ENCODE measurements around the gene DOCK1.

DOCK1 gene

DNA sequence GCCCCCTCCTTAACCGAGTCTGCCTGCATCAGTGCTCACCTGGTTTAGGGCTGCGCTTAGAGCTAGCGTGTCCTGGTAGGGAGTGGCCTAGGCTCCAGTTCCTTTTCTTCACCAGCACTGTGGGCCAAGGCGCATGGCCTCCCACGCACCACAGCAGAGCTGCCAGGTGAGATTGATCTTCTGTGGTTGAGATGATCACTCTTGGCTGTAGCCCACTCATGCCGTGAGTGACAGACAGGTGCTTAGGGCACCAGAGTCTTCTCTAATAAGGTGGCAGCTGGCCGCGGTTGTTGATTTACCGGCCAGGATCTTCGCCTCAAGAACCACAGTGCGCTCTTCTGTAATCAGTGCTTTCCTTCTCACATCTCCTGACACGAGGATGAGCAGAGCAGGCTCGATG, 448.3 kb downstream of the DOCK1 start:
- Mint-ChIP-seq H3K27ac (no peak overlapping the region), H3K4me3 (no peak overlapping the region), H3K4me1 (no peaks in the 10 kb centered on the region), H3K9me3 (no peaks in the 10 kb centered on the region), H3K36me3 (no peaks in the 10 kb centered on the region), H3K27me3 (peaks cover 8% of the 10 kb centered on the region)
- CTCF ChIA-PET: interaction anchor here (1.1 kb wide), 1 partner anchor 11 kb away, joined by 3 read pairs; no protein-coding TSS in a partner anchor
- DNase-seq: no peak

DNA sequence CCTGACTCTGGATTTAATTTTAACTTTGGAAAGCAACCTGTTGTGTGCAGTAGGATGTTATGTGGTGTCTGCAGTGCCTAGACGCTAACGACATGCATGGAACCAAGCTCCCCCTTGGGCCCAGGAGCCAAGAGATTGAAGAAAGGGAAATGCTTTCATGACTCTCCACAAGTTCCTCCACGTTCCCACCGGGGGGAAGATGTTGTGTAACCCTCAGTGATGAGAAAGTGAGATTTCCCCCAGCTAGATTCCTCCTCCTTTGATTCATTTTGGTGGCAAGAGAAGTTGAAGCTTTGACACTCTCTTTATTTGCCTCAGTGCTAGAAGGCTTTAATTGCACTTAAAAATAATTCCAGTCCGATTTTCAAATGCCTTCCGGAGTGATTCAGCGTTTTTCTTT, 449.0 kb downstream of the DOCK1 start:
- DNase-seq: no peak
- Mint-ChIP-seq H3K27ac (no peak overlapping the region), H3K36me3 (no peaks in the 10 kb centered on the region), H3K4me3 (no peak overlapping the region), H3K4me1 (no peaks in the 10 kb centered on the region), H3K9me3 (no peaks in the 10 kb centered on the region), H3K27me3 (peaks cover 6% of the 10 kb centered on the region)
- CTCF ChIA-PET: no interaction called here

DNA sequence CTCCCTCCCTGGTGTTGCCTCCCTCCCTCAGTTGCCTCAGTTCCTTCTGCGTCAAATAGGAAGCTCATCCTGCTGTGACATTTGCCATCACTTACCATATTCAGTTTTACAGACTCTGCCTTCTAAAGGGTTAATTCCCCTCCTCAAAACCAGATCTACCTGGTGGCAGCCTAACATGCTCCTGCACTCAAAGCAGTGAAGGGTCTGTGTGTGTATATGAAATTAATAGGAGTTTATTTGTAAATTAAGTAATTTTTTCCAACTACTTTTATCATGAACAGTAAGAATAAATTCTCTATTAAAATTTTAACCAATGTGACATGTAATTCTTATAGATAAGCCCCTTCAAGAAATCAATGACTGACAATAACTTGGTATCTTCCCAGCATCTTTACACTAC, 449.8 kb downstream of the DOCK1 start:
- Mint-ChIP-seq H3K4me1 (no peaks in the 10 kb centered on the region), H3K9me3 (no peaks in the 10 kb centered on the region), H3K27me3 (peaks cover 5% of the 10 kb centered on the region), H3K36me3 (no peaks in the 10 kb centered on the region), H3K27ac (no peak overlapping the region), H3K4me3 (no peak overlapping the region)
- no peak for DNase-seq
- CTCF ChIA-PET: no interaction called here

DNA sequence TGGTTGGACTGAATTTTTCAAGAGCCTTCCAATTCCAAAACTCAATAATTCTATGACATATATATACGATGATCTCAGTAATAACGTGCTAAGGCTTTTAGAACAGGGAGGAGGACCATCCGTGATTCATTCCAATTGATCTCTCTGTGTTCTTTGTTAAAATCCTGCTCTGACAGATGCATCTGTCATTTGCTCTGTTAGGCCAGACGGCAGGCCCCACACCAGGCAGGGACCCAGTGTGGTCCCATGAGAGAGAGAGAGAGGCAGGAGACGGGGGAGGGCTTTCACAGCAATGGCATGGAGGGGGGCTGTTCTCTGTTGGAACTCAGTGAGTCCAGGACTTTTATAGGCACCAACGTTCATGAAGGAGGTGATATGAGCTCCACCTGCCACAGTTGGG, 451.1 kb downstream of the DOCK1 start:
- Mint-ChIP-seq H3K27ac (no peak overlapping the region), H3K4me3 (no peak overlapping the region), H3K9me3 (no peaks in the 10 kb centered on the region), H3K36me3 (no peaks in the 10 kb centered on the region), H3K4me1 (no peaks in the 10 kb centered on the region), H3K27me3 (peaks cover 8% of the 10 kb centered on the region)
- CTCF ChIA-PET: no interaction called here
- no peak for DNase-seq

DNA sequence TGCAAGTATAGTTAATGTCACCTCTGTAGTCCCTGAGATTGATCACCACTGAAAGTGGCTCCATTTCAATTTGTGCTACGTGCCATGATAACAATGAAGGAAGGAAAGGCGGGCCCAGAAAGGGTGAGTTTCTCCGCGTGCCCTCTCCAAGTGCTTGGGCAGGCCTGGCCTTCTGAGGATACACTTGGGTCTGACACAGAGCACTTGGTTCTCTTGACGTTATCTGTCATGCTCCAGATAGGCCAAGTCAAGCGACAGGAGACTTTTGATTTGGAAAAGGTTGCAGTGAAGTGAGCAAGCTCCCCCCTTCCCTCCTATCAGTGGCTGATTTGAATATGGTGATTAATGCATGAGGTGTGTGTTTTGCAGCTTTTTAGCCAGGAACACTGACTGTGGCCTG, 452.0 kb downstream of the DOCK1 start:
- no peak for DNase-seq
- no peaks in the 10 kb centered on the region for H3K4me1 Mint-ChIP-seq
- H3K36me3 Mint-ChIP-seq: no peaks in the 10 kb centered on the region
- CTCF ChIA-PET: no interaction called here
- no peak overlapping the region for H3K4me3 Mint-ChIP-seq
- H3K9me3 Mint-ChIP-seq: no peaks in the 10 kb centered on the region
- H3K27me3 Mint-ChIP-seq: peaks cover 8% of the 10 kb centered on the region
- H3K27ac Mint-ChIP-seq: no peak overlapping the region

DNA sequence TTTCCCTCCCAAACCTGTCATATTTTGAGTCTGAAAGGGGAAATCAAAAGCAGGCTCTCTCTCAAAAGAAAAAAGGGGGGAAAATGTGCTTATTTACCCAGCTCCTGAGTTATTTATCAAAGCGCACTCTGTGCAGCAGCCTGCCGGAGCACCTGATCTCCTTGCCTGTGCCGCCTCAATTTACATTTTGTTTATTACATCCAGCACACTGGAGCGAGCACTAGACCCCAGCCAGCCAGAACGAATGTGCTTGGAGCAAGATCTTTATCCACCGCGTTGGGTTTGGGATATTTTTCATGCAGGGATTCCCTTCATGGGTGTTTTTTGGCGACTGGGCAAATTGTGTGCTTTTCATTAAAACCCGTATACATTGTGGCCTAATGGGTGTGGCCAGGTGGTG, 453.1 kb downstream of the DOCK1 start:
- no peak overlapping the region for H3K4me3 Mint-ChIP-seq
- no peaks in the 10 kb centered on the region for H3K36me3 Mint-ChIP-seq
- H3K9me3 Mint-ChIP-seq: no peaks in the 10 kb centered on the region
- no peaks in the 10 kb centered on the region for H3K4me1 Mint-ChIP-seq
- H3K27me3 Mint-ChIP-seq: peaks cover 8% of the 10 kb centered on the region
- CTCF ChIA-PET: no interaction called here
- no peak for DNase-seq
- no peak overlapping the region for H3K27ac Mint-ChIP-seq

DNA sequence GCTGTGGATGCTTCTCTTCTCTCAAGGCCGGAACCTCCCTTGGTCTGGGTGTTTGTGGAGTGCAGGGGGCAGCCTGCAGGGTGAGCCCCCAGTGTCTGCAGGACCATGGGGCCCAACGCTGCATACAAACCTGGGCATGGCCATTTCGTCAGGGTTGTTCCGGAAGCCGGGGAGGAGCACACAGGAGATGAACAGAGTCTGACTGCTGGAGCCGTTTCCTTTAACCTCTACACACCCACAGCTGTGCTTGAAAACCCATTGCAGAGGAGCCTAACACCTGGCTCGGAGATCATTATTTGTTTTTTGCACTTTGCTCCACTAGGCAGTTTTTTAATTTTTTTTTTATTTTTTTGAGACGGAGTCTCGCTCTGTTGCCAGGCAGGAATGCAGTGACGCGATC, 458.8 kb downstream of the DOCK1 start:
- Mint-ChIP-seq H3K4me3 (no peak overlapping the region), H3K36me3 (no peaks in the 10 kb centered on the region), H3K27ac (no peak overlapping the region), H3K27me3 (peaks cover 4% of the 10 kb centered on the region), H3K4me1 (no peaks in the 10 kb centered on the region), H3K9me3 (no peaks in the 10 kb centered on the region)
- DNase-seq: no peak
- CTCF ChIA-PET: no interaction called here

DNA sequence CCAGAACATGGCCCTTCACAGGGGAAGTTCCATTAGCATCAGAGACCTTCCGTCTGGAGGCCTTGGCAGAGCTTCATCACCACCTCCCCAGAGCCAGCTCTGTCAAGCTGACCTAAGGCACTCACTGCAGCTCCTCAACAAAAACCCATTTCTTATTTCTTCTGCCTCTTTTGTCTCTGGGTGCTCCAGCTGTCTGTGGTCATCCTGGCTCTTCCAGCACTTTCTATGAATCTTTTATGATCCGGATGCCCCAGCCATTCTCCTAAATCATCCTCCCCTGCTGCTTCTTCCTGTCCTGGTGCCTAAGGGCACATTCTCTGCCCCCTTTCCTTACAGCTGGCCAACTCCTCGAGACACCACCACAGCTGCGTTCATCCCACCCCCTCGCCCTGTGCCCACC, 462.9 kb downstream of the DOCK1 start:
- Mint-ChIP-seq H3K9me3 (no peaks in the 10 kb centered on the region), H3K36me3 (no peaks in the 10 kb centered on the region), H3K4me1 (no peaks in the 10 kb centered on the region), H3K27ac (no peak overlapping the region), H3K27me3 (no peaks in the 10 kb centered on the region), H3K4me3 (no peak overlapping the region)
- CTCF ChIA-PET: no interaction called here
- DNase-seq: no peak

DNA sequence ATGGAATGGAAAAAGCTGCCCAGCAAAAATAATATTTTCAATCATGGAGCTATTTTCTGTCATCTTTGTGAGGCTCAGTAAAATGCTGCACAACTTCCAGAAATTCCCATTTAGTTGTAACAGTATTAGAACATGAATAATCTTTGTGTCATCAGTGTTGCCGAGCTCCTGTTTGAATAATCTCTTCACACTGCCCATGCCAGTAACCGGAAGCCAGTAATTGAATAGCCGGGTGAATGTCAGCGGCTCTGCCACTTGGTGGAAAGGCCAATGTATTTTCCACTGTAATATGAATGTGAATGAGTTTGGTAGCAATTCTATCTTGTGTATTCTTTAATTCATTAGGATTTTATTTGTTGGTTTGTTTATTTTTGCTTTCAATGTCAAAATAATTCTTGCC, 463.7 kb downstream of the DOCK1 start:
- Mint-ChIP-seq H3K36me3 (no peaks in the 10 kb centered on the region), H3K27me3 (no peaks in the 10 kb centered on the region), H3K9me3 (no peaks in the 10 kb centered on the region), H3K4me1 (no peaks in the 10 kb centered on the region), H3K4me3 (no peak overlapping the region), H3K27ac (no peak overlapping the region)
- no peak for DNase-seq
- CTCF ChIA-PET: no interaction called here

DNA sequence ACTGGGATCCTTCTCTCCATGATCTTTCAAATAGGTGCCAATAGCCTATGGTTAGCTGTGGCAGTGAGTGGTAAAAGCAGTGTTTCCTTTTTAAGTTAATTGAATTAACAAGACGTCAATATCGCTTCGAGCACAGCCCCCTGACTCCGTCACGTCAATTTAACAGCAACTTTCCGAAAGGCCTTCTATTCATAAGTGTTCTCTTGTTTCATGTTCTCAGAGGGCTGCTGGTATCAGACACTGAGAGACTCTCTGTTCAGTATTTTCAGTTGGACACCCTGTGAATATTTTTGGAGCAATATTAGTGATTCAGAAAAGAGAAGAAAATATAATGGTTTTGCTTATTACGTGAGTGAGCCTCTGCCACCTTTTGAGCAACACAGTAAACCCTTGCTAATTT, 465.4 kb downstream of the DOCK1 start:
- no peak for DNase-seq
- no peak overlapping the region for H3K4me3 Mint-ChIP-seq
- no peak overlapping the region for H3K27ac Mint-ChIP-seq
- CTCF ChIA-PET: no interaction called here
- H3K27me3 Mint-ChIP-seq: no peaks in the 10 kb centered on the region
- no peaks in the 10 kb centered on the region for H3K4me1 Mint-ChIP-seq
- no peaks in the 10 kb centered on the region for H3K36me3 Mint-ChIP-seq
- no peaks in the 10 kb centered on the region for H3K9me3 Mint-ChIP-seq

DNA sequence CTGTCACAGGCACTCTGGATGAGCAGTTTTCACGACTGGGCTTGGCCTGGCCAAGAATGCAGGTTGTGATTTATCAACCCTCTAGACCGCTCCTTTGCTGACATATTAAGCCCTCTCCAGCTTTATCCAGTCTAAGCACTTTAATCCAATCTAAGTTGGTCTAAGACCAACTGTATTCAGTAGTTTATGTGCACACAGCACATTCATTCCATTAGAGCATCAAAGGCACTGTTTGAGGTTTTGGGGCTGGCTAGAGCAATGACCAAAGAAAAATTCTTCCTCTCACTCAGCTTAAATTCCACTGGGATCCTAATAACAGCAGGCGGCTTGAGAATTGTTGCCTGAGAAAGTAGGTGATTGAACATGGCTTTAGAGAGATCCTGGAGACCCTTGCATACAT, 467.1 kb downstream of the DOCK1 start:
- no peak for DNase-seq
- H3K4me3 Mint-ChIP-seq: no peak overlapping the region
- H3K27ac Mint-ChIP-seq: no peak overlapping the region
- CTCF ChIA-PET: no interaction called here
- no peaks in the 10 kb centered on the region for H3K9me3 Mint-ChIP-seq
- no peaks in the 10 kb centered on the region for H3K36me3 Mint-ChIP-seq
- H3K4me1 Mint-ChIP-seq: no peaks in the 10 kb centered on the region
- H3K27me3 Mint-ChIP-seq: no peaks in the 10 kb centered on the region

DNA sequence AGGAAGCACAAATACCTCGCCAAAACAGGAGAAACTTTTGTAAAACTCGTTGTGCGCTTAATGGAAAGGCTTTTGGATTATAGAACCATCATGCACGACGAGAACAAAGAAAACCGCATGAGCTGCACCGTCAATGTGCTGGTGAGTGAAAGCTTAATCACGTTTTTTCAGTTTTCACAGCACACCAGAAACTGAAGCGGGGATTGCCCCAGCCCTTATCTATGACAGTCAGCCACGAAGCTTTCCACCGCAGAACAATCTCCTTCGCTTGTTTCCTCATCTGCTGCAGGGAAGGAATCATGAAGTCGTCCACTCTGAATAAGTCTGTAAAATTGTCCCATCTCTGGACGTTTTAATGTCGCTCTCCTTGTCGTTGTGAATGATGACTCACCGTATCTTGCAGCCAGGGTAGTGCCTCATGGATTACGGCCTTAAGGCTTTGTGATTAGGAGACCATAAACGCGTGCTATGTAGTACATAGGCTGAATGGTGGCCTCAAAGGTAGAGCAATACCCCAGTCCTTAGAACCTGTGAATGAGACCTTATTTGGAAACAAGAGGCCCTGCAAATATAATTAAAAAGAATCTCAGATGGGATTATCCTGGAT, 468.9 kb downstream of the DOCK1 start:
- no peak overlapping the region for H3K4me3 Mint-ChIP-seq
- no peak overlapping the region for H3K27ac Mint-ChIP-seq
- no peaks in the 10 kb centered on the region for H3K9me3 Mint-ChIP-seq
- CTCF ChIA-PET: no interaction called here
- no peaks in the 10 kb centered on the region for H3K4me1 Mint-ChIP-seq
- DNase-seq: no peak
- H3K27me3 Mint-ChIP-seq: no peaks in the 10 kb centered on the region
- H3K36me3 Mint-ChIP-seq: no peaks in the 10 kb centered on the region

DNA sequence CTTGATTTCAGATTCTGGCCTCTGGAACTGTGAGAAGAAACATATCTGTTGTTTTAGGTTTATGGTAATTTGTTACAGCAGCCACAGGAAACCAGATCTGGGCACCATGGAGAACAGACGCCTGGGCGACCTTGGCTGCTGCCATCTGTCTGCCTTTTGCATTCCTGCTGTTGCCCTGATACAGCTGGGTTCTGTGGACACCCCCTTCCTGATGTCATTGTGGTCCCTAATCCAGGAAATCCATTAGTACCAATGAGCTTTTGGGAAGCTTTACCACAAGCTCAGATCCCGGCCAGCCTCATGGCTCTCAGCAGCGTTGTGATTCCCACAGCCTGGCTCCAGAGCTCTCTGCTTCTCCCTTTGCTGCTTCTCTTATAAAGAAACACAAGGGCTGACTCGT, 469.7 kb downstream of the DOCK1 start:
- H3K27me3 Mint-ChIP-seq: no peaks in the 10 kb centered on the region
- H3K27ac Mint-ChIP-seq: no peak overlapping the region
- H3K4me1 Mint-ChIP-seq: no peaks in the 10 kb centered on the region
- CTCF ChIA-PET: no interaction called here
- H3K9me3 Mint-ChIP-seq: no peaks in the 10 kb centered on the region
- H3K36me3 Mint-ChIP-seq: no peaks in the 10 kb centered on the region
- H3K4me3 Mint-ChIP-seq: no peak overlapping the region
- DNase-seq: no peak

DNA sequence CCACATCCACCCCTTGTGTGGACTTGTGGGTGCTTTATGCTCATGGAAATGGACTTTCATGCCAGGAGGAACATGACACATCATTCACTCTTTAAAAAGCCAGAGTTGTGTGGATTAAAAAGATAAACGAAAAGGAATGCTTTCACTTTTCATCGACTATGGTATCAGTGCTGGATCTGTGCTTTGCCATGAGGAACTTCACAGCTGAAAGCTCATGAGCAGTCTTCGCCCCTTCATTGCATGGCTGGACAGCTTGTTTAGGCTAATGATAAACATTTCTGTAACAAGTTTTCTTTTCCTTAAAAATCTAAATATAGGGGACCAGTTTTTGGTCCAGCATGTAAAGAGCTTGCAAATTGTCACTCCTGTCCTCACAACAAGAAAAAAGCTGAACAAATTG, 470.2 kb downstream of the DOCK1 start:
- Mint-ChIP-seq H3K36me3 (no peaks in the 10 kb centered on the region), H3K4me3 (no peak overlapping the region), H3K27ac (no peak overlapping the region), H3K27me3 (no peaks in the 10 kb centered on the region), H3K9me3 (no peaks in the 10 kb centered on the region), H3K4me1 (no peaks in the 10 kb centered on the region)
- DNase-seq: no peak
- CTCF ChIA-PET: no interaction called here

DNA sequence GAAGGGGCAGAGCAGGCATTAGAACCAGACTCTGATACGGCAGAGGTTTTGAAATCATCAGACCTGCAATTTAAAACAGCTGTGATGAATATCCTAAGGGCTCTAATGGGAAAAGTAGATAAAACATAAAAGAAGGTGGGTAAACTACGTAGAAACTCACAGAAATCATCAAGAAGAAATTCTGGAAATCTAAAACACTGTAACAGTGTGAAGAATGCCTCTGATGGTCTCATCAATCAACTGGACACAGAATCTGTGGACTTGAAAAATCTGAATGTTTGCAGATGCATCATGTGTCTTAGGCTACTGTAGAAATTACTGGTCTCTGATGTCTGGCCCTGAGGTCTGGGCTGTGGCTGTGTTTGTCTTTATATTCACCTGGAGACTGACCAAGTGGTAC, 470.8 kb downstream of the DOCK1 start:
- H3K36me3 Mint-ChIP-seq: no peaks in the 10 kb centered on the region

DNA sequence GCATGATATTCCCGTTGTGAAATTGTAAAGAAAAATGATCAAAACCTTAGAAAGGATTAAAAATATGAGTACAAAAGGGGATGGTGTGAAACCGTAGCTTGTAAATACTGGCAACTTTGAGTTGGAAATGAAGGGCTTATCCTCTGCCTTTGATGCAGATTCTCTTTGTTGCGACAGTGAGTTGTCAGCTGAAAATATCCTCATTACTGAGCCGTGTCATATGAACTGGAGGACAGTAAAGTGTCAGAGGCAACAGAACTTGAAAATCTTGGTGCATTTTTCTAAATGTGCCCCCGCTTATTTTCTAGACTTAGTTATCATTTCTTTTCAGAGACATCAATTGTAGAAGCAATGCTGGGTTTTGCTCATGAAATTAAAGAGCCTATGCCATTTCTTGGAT, 473.4 kb downstream of the DOCK1 start:
- Mint-ChIP-seq H3K27me3 (no peaks in the 10 kb centered on the region), H3K4me1 (no peaks in the 10 kb centered on the region), H3K27ac (no peak overlapping the region), H3K36me3 (no peaks in the 10 kb centered on the region), H3K4me3 (no peak overlapping the region), H3K9me3 (no peaks in the 10 kb centered on the region)
- DNase-seq: no peak
- CTCF ChIA-PET: no interaction called here

More for the DNA sequence above, 470.8 kb downstream of the DOCK1 start:
- H3K9me3 Mint-ChIP-seq: no peaks in the 10 kb centered on the region
- DNase-seq: no peak
- H3K27me3 Mint-ChIP-seq: no peaks in the 10 kb centered on the region
- no peak overlapping the region for H3K4me3 Mint-ChIP-seq
- CTCF ChIA-PET: no interaction called here
- H3K4me1 Mint-ChIP-seq: no peaks in the 10 kb centered on the region
- H3K27ac Mint-ChIP-seq: no peak overlapping the region
